ENCODE measurements around the gene NAA25.
"Not testable (repeated sequence)": the region's sequence is repeated elsewhere in the genome, so short reads cannot be mapped to it uniquely, and the experiment has no call there.

The NAA25 gene

GRCh38 chr12:112009596-112009995, 99.0 kb downstream of the NAA25 start:
- not testable (repeated sequence) for DNase-seq (ENCODE audit: low read depth)

- DNase-seq (ENCODE audit: low read depth), result no peak
Observed at GRCh38 chr12:112008918-112009317, 99.7 kb downstream of the NAA25 start.

- DNase-seq (ENCODE audit: low read depth), result no peak
Observed at GRCh38 chr12:112007945-112008344, 100.6 kb downstream of the NAA25 start.

DNA sequence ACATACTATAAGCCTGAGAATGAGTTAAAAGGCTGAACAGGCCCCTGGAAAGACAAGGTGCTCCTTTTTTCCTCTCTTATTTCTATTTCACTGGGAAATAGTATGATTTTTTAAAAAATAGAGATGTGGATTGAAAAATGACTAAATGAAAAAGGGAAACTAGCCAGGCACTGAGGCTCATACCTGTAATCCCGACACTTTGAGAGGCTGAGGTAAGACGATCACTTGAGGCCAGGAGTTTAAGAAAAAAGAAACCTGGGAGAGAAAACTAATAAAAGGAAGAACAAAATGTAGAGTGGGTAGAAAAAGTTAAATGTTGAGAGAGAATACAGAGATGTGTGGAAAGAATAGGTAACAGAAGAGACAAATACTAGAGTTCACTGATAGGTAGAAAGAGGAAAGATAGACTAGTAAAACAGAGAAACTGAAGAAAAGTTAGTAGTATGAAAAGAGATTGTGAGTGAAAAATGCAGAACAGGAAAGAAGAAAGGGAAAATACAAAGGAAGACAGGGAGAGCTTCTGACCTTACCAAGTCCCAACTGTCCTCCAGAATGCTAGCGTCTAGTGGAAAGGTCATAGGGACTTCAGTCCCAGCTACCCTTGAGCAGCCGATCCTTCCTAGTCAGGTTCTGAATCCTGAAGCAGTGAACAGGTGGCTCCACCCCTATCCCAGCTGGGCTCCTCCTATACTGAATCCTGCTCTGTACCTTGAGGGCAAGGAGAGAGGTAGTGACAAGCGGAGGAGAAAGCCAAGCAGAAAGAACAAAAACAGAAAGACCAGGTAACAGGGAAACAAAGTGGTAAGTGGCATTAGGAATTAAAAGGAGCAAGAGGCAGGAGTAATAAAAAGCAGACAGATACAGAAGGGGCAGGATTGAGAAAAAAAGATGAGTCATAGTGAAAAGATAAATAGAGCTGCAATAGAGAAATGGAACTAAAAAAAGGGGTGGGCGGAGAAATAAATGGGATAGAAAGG, 102.9 kb downstream of the NAA25 start:
- DNase-seq (ENCODE audit: low read depth), result no peak

- DNase-seq (ENCODE audit: low read depth), result no peak
Observed at GRCh38 chr12:112004041-112004440, 104.5 kb downstream of the NAA25 start.

GRCh38 chr12:112001576-112001975, 107.0 kb downstream of the NAA25 start:
- DNase-seq (ENCODE audit: low read depth), result no peak

DNA sequence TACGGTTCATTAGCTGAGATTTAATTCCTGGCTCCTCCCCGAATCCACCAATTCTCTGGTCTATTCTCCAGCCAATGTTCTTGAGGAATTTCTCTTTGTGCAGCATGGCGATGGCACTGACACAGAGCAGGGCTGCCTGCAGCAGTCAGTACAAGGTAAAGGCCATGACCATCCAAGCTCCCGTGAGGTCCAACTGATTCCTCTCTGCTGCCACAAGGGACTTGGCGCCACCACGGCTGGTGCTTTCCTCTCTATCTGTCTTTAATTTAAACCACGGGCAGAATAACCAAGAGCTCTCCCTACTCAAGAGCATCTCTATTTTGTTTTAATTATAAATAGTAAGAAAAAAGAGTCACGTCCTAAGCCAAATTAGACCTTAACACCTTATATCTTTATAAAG, 107.8 kb downstream of the NAA25 start:
- DNase-seq (ENCODE audit: low read depth), result no peak

DNA sequence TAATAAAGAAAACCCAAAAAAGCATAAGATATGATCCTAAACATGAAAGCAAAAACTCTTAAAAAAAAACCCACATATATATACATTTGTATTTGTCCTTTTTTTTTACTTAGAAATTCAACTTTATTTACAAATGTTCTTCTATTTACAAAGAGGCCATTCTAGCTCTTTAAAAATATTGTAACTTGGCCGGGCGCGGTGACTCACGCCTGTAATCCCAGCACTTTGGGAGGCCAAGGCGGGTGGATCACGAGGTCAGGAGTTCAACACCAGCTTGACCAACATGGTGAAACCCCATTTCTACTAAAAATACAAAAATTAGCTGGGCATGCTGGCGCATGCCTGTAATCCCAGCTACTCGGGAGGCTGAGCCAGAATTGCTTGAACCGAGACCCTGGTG, 109.5 kb downstream of the NAA25 start:
- DNase-seq (ENCODE audit: low read depth), result not testable (repeated sequence)

DNA sequence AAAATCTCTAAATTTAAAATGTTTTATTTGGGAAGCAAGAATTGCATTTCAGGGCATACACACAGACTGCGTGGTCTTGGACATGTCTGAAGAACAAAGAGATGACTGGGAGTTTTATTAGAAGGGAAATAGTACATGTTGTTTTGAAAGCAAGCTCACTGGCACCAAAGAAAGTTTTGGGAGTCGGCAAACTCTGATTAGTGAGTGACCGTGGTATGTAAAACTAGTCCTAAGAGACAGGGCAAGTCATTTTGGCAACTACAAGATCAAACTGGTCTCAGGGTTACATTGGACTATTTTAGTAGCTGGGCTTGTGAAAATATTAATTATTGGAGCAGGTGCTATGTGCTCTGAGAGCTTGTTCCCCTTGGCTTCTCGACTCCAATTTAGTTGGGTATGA, 110.6 kb downstream of the NAA25 start:
- DNase-seq (ENCODE audit: low read depth), result no peak

- DNase-seq (ENCODE audit: low read depth), result no peak
Observed at GRCh38 chr12:111997300-111997699, 111.3 kb downstream of the NAA25 start.

DNA sequence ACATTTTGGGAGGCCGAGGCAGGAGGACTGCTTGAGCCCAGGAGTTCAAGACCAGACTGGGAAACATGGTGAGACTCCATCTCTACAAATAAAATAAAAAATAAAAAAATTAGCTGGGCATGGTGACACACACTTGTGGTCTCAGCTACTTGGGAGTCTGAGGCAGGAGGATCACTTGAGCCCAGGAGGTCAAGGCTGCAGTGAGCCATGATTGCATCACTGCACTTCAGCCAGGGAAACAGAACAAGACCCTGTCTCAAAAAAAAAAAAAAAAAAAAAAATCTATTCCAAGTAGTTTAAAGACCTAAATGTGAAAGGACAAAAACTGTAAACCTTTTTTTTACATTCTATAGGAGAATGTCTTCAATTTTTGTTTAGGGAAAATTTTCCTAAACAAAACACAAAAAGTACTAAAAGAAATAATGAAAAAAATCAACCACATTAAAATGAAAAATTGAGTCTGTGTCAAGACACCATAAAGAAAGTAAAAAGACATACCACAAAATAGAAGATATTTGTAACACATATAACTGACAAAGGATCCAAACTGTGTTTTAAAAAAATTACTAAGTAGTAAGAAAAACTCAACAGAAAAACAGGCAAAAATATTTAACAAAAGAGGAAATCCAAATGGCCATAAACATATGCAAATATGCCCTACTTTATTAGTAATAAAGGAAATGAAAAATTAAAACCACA, 112.7 kb downstream of the NAA25 start:
- no peak for DNase-seq (ENCODE audit: low read depth)

- not testable (repeated sequence) for DNase-seq (ENCODE audit: low read depth)
Observed at GRCh38 chr12:111994211-111995111, 114.1 kb downstream of the NAA25 start.

DNA sequence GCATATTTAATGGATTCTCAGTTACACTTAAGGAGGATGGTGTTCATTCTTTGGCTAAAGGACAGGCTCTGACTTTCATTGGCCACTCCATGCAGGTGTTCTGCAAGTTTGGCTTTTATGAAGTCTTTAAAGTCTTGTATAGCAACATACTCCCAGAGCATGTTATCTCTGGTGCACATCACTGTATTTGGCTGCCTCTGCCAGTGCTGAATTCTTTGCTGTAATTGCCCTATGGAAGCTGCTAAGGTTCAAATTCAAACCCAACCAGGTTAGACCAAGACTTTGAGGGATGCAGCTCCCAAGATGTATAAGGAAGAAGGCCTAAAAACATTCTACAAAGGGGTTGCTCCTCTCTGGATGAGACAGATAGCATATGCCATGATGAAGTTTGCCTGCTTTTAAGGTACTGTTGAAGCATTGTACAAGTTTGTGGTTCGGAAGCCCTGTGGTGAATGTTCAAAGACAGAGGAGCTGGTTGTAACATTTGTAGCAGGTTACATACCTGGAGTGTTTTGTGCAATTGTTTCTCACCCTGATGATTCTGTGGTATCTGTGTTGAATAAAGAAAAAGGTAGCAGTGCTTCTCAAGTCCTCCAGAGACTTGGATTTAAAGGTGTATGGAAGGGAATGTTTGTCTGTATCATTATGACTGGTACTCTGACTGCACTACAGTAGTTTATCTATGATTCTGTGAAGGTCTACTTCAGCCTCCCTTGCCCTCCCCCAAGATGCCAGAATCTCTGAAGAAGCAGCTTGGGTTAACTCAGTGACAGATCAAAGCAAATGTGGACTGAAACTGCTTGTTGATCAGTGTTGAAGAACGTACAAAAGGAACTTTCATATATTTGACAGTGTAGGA, 115.1 kb downstream of the NAA25 start:
- no peak for DNase-seq (ENCODE audit: low read depth)

DNA sequence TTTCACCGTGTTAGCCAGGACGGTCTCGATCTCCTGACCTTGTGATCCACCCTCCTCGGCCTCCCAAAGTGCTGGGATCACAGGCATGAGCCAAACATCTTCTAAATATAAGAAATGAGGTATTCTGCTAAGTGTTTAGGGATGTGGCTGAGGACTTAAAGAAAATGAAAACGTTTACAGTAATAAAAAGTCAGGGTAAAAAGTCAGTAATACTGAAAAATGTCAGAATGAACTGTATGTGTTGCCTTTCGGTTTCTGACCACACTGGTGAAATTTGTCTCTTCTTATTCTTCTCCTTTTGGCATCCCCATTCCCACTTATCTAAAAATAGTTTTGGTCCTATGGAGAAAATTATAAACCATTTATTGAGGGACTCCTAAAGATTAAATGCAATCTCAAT, 116.1 kb downstream of the NAA25 start:
- DNase-seq (ENCODE audit: low read depth), result no peak

GRCh38 chr12:111991946-111992345, 116.6 kb downstream of the NAA25 start:
- DNase-seq (ENCODE audit: low read depth), result no peak

- no peak for DNase-seq (ENCODE audit: low read depth)
Observed at GRCh38 chr12:111991535-111991934, 117.0 kb downstream of the NAA25 start.

- DNase-seq (ENCODE audit: low read depth), result no peak
Observed at GRCh38 chr12:111984820-111985219, 123.8 kb downstream of the NAA25 start.

DNA sequence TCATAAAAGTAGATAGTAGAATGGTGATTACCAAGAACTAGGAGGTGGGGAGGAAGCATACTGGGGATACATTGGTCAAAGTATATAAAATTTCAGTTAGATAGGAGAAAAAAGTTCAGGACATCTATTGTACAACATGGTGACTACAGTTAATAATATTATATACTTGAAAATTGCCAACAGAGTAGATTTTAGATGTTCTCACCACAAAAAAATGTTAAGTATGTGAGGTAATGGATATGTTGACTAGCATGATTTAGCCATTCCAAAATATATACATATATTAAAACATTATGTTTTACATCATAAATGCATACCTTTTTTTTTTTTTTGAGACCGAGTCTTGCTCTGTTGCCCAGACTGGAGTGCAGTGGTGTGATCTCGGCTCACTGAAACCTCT, 126.6 kb downstream of the NAA25 start:
- no peak for DNase-seq (ENCODE audit: low read depth)

- DNase-seq (ENCODE audit: low read depth), result no peak
Observed at GRCh38 chr12:111980598-111980997, 128.0 kb downstream of the NAA25 start.

GRCh38 chr12:111978545-111978944, 130.0 kb downstream of the NAA25 start:
- DNase-seq (ENCODE audit: low read depth), result no peak

GRCh38 chr12:111976860-111977259, 131.7 kb downstream of the NAA25 start:
- DNase-seq (ENCODE audit: low read depth), result no peak

All from activated T-cell treated with anti-CD3 and anti-CD28 coated beads for 24 hours (primary cell).